ENCODE data around the gene FCRL3. TPM values are rescaled to one million over a fixed set of nuclear protein-coding genes. Genes with fewer than 3 reads are reported as not detected.
"Not testable (repeated sequence)": the region's sequence is repeated elsewhere in the genome, so short reads cannot be mapped to it uniquely, and the experiment has no call there.

Gene FCRL3
- total RNA-seq = not detected in 2 replicates

GRCh38 chr1:157700732-157701131 lies at the start of gene FCRL3:
Gene FCRL3 (minus strand): TSS chr1:157700769. CDS start chr1:157700489, 280 bp downstream.
- DNase-seq (ENCODE audit: low read depth, low spot score) = no peak

GRCh38 chr1:157748262-157748817 lies 47.8 kb upstream of the FCRL3 start:
- no peak for DNase-seq (ENCODE audit: low read depth, low spot score)

GRCh38 chr1:157739229-157739901 lies 38.8 kb upstream of the FCRL3 start:
- no peak for DNase-seq (ENCODE audit: low read depth, low spot score)

DNA sequence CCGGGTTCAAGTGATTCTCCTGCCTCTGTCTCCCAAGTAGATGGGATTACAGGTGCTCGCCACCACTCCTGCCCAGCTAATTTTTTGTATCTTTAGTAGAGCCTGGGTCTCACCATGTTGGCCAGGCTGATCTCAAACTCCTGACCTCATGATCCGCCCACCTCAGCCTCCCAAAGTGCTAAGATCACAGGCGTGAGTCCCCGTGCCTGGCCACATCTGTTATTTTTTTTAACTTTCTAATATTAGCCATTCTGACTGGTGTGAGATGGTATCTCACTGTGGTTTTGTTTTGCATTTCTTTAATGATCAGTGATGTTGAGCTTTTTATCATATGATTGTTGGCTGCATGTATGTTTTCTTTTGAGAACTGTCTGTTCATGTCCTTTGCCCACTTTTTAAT lies 35.4 kb upstream of the FCRL3 start:
- not testable (repeated sequence) for DNase-seq (ENCODE audit: low read depth, low spot score)

DNA sequence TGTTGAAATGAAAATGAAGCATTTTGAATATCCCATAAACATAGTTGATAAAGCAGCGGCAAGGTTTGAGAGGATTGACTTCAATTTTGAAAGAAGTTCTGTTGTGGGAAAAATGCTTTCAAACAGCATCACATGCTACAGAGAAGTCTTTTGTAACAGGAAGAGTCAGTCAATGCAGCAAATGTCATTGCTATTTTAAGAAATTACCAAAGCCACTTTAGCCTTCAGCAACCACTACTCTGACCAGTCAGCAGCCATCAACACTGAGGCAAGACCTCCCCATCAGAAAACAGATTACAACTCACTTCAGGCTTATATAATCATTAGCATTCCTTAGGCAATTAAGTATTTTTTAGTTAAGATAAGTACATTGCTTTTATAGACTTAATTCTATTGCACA lies 33.8 kb upstream of the FCRL3 start:
- no peak for DNase-seq (ENCODE audit: low read depth, low spot score)

DNA sequence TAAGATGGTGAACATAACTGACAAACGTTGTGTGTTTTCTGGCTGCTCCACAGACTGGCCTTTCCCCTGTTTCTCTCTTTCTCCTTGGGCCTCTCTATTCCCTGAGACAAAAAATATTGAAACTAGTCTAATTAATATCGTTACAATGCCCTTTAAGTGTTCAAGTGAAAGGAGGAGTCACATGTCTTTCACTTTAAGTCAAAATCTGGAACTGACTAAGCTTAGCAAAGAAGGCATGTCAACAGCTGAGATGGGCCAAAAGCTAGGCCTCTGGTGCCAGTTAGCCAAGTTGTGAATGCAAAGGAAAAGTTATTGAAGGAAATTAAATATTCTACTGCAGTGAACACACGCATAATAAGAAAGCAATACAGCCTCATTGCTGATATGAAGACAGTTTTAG lies 32.2 kb upstream of the FCRL3 start:
- no peak for DNase-seq (ENCODE audit: low read depth, low spot score)

DNA sequence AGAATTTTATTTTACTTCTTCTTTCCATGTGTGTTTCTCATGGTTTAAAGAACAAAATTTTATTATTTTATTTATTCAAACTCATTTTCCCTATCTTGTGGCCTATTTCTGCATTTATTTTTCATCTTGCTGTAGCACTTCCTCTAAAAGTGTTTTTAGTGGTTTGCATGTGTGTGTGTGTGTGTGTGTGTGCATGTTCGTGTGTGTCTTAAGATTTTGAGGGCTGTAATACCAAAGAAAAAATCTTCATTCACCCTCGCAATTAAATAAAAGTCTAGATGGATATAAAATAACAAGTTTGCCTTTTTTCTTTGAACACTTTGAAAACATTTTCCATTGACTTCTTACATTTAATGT lies 24.6 kb upstream of the FCRL3 start:
- DNase-seq (ENCODE audit: low read depth, low spot score) = no peak

DNA sequence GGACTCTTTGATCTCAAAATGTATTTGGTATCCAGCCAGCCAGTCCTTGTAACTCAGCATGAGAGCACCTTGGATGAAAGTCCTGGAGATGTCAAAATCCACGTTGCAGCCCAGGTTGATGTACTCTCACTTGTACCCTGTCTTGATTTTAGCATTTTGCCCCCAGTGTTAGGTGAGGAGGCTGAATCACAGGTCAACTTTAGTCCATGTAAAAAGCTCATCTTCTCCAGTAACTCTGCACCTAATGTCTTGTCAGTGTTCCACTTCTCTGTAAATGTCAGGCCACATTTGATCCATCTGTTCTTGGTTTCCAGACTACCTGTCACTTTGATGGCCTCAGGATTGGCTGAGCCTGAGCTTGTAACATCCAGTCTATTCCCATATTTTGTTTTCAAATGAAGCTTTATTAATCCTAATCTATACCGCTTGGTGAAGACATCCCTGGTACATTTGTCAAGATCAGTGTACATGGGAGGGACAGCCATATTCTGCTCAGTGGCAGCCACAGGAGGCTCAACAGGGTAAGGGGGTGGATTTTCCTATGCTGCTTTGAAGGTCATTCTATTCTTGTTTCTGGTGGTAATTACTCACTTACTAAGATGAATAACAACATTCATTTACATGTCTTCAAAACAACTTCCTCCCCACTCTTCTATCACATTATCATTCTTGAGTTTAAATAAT lies 24.1 kb upstream of the FCRL3 start:
- no peak for DNase-seq (ENCODE audit: low read depth, low spot score)

DNA sequence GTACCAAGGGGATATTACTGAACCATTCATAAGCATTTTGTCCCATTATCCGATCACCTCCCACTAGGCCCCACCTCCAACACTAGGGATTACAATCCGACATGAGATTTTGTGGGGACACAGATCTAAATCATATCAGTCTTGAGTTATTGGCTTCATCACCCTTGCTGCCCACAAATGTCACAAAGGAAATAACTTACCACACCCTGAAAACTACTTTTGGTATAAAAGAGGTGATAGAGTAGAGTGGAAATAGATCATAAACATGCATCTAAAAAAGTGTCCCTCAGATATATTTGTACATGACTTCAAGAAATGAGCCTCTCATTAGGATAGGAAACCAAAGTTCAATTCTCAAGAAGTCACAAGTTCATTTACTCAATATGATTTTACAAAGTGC lies 22.6 kb upstream of the FCRL3 start:
- no peak for DNase-seq (ENCODE audit: low read depth, low spot score)

GRCh38 chr1:157721985-157722384 lies 21.4 kb upstream of the FCRL3 start:
- DNase-seq (ENCODE audit: low read depth, low spot score) = no peak

GRCh38 chr1:157715736-157716135 lies 15.2 kb upstream of the FCRL3 start:
- no peak for DNase-seq (ENCODE audit: low read depth, low spot score)

- DNase-seq (ENCODE audit: low read depth, low spot score) = no peak
Observed at GRCh38 chr1:157711802-157712201, 11.2 kb upstream of the FCRL3 start.

DNA sequence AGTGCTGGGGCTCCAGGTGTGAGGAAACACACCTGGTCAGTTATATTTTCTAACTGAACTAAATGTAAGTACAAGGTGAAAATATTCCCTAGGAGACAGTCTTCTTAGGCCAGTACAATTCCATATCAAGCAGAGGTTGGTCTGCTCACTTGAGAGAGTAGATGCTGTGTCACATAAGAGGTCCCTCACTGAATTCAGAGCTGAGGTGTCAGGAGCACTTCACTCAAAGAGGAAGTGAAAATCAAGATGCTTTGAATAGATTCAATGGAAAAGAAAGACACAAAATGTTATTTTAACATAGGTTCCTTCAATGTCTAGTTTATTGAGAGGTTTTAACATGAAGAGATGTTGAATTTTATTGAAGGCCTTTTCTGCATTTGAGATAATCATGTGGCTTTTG lies 4.3 kb upstream of the FCRL3 start:
- no peak for DNase-seq (ENCODE audit: low read depth, low spot score)

- no peak for DNase-seq (ENCODE audit: low read depth, low spot score)
Observed at GRCh38 chr1:157703981-157704380, 3.4 kb upstream of the FCRL3 start.

DNA sequence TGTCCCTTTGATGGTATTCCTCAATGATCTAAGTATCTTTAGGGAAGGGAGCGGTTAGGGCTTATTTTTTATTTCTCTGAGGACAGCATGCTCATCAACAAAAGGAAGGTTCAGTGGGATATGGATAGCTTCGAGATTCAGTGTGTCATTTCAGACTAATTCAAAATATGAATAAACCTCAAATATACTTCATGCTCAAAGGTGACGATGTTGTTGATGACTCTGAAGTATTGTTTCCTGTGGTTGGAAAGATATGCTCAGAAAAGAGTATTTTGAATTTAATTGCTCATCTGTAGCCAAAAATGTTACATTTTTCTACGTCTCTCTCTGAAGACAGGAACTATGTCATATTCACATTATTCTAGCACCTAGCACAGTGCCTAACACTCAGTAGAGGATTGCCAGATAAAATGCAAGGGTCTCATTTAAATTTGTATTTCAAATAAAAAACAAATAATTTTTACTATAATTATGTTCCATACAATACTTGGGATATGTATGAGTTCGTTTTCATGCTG lies 1.8 kb upstream of the FCRL3 start:
- DNase-seq (ENCODE audit: low read depth, low spot score) = no peak

DNA sequence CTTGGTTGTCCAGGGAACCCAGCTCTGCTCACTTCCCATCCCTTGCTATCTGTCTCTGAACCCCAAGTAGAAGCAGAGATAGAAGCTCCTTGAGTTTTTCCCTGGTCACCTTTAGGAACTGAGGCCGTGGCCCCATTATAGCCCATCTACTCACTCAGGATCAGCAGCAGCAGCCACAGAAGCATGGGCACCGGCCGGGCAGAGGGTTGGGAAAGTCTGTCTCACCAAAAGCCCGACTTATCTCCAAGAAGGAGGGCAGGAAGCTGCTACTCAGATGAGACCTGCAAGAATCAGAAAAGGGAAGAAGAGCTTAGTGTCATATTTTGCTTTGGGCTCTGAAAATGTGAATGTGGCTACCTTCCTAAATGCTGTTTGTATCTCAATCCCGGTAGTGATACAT lies 264 bp downstream of the FCRL3 start:
- DNase-seq (ENCODE audit: low read depth, low spot score) = no peak

- no peak for DNase-seq (ENCODE audit: low read depth, low spot score)
Observed at GRCh38 chr1:157697781-157698569, 2.6 kb downstream of the FCRL3 start.

DNA sequence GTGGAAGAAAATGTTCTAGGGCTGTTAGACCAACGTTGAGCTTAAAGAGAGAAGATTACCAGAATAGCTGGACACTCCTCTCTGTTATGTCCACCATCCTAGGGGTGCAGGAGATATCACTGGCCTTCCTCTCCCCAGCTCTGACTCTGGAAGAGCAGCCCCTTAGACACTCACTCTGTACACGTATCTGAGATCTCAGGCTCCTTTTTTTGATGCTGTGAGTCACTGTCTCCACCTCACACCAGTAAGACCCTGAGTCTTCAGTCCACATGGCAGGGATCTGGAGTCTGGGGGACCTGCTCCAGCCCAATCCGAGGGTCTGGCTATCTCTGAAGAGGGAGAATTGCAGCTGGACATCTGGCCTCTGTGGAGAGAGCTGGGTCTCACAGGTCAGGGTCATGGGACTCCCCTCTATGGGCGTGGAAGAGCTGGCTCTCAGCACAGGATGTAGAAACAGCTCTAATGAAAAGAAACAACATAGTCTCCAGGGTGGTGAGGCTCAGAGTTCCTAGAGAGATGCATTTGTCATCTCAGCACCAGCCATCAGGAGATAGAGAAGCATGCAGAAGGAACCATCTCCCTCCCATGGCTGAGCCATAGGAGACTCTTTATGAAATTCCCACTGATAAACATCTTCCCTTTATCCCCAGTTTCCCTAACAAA lies 3.5 kb downstream of the FCRL3 start:
- DNase-seq (ENCODE audit: low read depth, low spot score) = no peak

DNA sequence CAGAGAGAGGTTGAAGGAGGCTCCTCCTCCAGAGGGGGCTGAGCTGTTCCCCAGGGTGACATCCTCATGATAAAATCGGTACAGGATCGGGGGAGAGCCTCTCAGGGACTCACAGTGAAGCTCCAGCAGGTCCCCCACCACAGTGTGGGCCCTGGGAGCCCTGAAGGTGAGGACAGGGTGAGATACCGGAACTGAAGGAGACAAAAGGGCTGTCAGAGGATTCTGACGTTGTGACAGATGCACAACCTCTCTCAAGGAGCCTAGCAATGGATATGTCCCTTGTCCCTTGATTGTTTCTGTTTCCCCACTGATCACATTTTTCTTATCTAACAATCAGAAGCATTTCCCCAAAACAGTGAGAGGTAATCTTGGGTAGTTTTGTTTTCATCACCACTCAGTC lies 5.2 kb downstream of the FCRL3 start:
- DNase-seq (ENCODE audit: low read depth, low spot score) = no peak

GRCh38 chr1:157691285-157691920 lies 9.2 kb downstream of the FCRL3 start:
- DNase-seq (ENCODE audit: low read depth, low spot score) = no peak

Data from pulmonary artery endothelial cell (primary cell).